ENCODE results near the gene POLR3K.

POLR3K gene

DNA sequence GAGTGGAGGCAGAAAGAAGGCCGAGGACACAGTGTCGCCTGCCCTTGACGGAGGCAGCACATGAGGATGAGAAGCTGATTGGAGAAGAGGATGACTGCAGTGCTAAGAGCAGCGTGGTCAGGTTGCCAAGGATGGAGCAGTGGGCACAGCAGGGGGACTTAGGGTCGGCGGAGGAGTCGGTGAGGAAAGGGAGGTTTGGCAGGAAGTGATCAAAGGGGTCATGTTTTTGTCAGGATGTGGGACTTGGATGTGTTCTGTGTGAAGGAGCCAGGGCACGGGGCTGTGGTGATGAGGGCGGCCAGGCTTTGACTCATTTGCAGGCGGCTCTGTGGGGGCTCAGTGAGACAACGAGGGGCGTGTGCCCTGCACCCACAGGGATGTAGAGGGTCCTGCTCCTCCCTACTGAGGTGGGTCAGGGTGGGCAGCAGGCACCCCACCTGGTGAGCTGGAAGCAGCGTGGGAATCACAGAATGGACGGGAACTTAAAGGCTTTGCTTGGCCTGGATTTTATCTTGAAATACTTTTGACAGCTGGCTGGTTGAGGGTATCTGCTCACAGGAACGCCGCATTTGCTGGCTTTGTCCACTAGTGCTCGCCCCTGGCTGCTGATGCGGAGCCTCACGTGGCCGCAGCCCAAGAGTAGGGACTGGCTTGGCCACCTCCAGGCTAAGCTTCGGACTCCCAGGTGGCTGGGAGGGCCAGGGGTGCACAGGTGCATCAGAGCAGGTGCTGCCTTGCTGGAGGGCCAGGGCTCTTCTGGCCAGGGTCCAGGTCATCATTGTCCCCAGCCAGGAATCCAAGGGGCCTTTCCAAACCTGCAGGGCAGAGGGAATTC, 30.6 kb upstream of the POLR3K start:
- no peaks in the 10 kb centered on the region for H4K20me1 ChIP-seq (ENCODE audit: insufficient read depth, low read length)
- H3K79me2 ChIP-seq (ENCODE audit: insufficient read depth, low read length), result no peaks in the 10 kb centered on the region
- peak overlapping the region; percentile 59 for H3K27ac ChIP-seq (ENCODE audit: low read depth, low read length, poor library complexity, severe bottlenecking)
- H3K36me3 ChIP-seq (ENCODE audit: insufficient read depth, low read length), result peaks cover 46% of the 10 kb centered on the region
- no peak for TF ChIP-seq EZH2 (IDR thresholded peaks at IDR 0.05; ENCODE audit: borderline replicate concordance, low read length)
- TF ChIP-seq, protein P1, sequence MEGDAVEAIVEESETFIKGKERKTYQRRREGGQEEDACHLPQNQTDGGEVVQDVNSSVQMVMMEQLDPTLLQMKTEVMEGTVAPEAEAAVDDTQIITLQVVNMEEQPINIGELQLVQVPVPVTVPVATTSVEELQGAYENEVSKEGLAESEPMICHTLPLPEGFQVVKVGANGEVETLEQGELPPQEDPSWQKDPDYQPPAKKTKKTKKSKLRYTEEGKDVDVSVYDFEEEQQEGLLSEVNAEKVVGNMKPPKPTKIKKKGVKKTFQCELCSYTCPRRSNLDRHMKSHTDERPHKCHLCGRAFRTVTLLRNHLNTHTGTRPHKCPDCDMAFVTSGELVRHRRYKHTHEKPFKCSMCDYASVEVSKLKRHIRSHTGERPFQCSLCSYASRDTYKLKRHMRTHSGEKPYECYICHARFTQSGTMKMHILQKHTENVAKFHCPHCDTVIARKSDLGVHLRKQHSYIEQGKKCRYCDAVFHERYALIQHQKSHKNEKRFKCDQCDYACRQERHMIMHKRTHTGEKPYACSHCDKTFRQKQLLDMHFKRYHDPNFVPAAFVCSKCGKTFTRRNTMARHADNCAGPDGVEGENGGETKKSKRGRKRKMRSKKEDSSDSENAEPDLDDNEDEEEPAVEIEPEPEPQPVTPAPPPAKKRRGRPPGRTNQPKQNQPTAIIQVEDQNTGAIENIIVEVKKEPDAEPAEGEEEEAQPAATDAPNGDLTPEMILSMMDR (IDR thresholded peaks at IDR 0.05; ENCODE audit: low read length), result no peak
- no peak overlapping the region for H2AFZ ChIP-seq (ENCODE audit: low read length)
- no peaks in the 10 kb centered on the region for H3K9me3 ChIP-seq (ENCODE audit: low read length)
- peaks cover 16% of the 10 kb centered on the region for H3K4me1 ChIP-seq (ENCODE audit: insufficient read depth, low read length, severe bottlenecking)
- no peaks in the 10 kb centered on the region for H3F3A ChIP-seq (ENCODE audit: insufficient read depth, low read length)
- no peak overlapping the region for H3K9ac ChIP-seq (ENCODE audit: low read length)
- no peak overlapping the region for H3K4me3 ChIP-seq (ENCODE audit: low read depth, low read length, poor library complexity, severe bottlenecking)
- no peak overlapping the region for H3K4me2 ChIP-seq (ENCODE audit: low read length)
- no peaks in the 10 kb centered on the region for H3K9me2 ChIP-seq (ENCODE audit: low read depth, low read length)
- H3K27me3 ChIP-seq (ENCODE audit: insufficient read depth, low read length), result no peaks in the 10 kb centered on the region

DNA sequence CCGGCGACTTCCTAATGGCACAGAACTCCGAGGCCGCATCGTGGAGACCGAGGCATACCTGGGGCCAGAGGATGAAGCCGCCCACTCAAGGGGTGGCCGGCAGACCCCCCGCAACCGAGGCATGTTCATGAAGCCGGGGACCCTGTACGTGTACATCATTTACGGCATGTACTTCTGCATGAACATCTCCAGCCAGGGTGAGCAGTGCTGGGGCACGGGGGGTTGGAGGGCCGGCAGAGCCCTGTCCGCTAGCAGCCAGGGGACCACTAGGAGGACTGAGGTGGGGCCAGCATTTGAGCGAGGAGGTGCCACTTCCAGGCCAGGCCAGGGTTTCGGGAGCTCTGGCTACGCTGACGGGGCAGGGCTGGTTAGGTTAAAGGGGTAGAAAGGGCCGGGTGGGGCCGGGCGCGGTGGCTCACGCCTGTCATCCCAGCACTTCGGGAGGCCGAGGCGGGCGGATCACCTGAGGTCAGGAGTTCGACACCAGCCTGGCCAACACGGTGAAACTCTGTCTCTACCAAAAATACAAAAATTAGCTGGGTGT, 29.7 kb upstream of the POLR3K start:
- Histone ChIP-seq H2AFZ (ENCODE audit: low read length) (no peak overlapping the region), H3K36me3 (ENCODE audit: insufficient read depth, low read length) (peaks cover 39% of the 10 kb centered on the region), H3K79me2 (ENCODE audit: insufficient read depth, low read length) (no peaks in the 10 kb centered on the region), H3K9ac (ENCODE audit: low read length) (no peak overlapping the region), H3K4me3 (ENCODE audit: low read depth, low read length, poor library complexity, severe bottlenecking) (no peak overlapping the region), H3K4me2 (ENCODE audit: low read length) (no peak overlapping the region), H4K20me1 (ENCODE audit: insufficient read depth, low read length) (no peaks in the 10 kb centered on the region), H3K27ac (ENCODE audit: low read depth, low read length, poor library complexity, severe bottlenecking) (no peak overlapping the region), H3F3A (ENCODE audit: insufficient read depth, low read length) (no peaks in the 10 kb centered on the region), H3K4me1 (ENCODE audit: insufficient read depth, low read length, severe bottlenecking) (peaks cover 22% of the 10 kb centered on the region), H3K27me3 (ENCODE audit: insufficient read depth, low read length) (no peaks in the 10 kb centered on the region), H3K9me3 (ENCODE audit: low read length) (no peaks in the 10 kb centered on the region), H3K9me2 (ENCODE audit: low read depth, low read length) (no peaks in the 10 kb centered on the region)
- TF ChIP-seq, protein P1 (IDR thresholded peaks at IDR 0.05; ENCODE audit: low read length), result no peak
- no peak for TF ChIP-seq EZH2 (IDR thresholded peaks at IDR 0.05; ENCODE audit: borderline replicate concordance, low read length)

DNA sequence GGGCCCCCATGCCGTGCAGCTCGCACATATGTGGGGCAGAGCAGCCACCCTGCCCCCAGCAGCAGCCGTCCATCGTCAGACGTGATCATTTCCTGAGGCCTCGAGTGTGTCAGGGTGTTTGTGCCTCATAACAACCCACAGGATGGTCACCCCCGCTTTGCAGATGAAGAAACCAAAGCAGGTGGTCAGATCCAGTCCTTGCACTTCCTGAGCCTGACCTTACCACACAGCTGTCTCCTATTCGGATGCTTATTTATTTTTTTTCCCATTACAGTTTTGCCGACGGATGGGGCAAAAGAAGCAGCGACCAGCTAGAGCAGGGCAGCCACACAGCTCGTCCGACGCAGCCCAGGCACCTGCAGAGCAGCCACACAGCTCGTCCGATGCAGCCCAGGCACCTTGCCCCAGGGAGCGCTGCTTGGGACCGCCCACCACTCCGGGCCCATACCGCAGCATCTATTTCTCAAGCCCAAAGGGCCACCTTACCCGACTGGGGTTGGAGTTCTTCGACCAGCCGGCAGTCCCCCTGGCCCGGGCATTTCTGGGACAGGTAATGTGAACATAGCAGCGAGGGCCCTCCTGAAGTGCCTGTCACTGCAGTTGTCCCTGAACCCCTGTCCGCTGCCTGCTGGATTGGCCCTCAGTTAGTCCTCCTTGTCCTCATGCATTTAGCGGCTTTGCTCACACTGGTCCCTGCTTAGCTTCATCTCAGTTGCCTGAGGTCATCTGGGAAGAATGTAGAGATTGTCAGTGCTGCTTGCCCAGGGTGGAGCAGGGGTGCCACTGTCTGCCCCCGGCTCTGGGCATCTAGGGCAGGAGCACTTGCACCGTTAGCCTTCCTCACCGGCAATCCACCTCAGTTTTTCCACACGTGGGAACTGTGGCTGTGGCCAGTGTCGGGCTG, 26.0 kb upstream of the POLR3K start:
- H3F3A ChIP-seq (ENCODE audit: insufficient read depth, low read length), result no peaks in the 10 kb centered on the region
- no peak overlapping the region for H2AFZ ChIP-seq (ENCODE audit: low read length)
- H3K9me2 ChIP-seq (ENCODE audit: low read depth, low read length), result no peaks in the 10 kb centered on the region
- H3K4me1 ChIP-seq (ENCODE audit: insufficient read depth, low read length, severe bottlenecking), result peaks cover 26% of the 10 kb centered on the region
- no peaks in the 10 kb centered on the region for H3K27me3 ChIP-seq (ENCODE audit: insufficient read depth, low read length)
- no peaks in the 10 kb centered on the region for H3K9me3 ChIP-seq (ENCODE audit: low read length)
- H3K36me3 ChIP-seq (ENCODE audit: insufficient read depth, low read length), result peaks cover 10% of the 10 kb centered on the region; the same call in 1 of the 2 replicates
- peak overlapping the region; percentile 95 for H3K9ac ChIP-seq (ENCODE audit: low read length)
- H3K4me3 ChIP-seq (ENCODE audit: low read depth, low read length, poor library complexity, severe bottlenecking), result peak overlapping the region; percentile 93
- H3K27ac ChIP-seq (ENCODE audit: low read depth, low read length, poor library complexity, severe bottlenecking), result peak overlapping the region; percentile 7
- no peaks in the 10 kb centered on the region for H4K20me1 ChIP-seq (ENCODE audit: insufficient read depth, low read length)
- TF ChIP-seq, protein P1 (IDR thresholded peaks at IDR 0.05; ENCODE audit: low read length), result no peak
- H3K79me2 ChIP-seq (ENCODE audit: insufficient read depth, low read length), result no peaks in the 10 kb centered on the region
- H3K4me2 ChIP-seq (ENCODE audit: low read length), result peak overlapping the region; percentile 86

Measured in OCI-LY1 (cell line).